Measurements from ENCODE around the gene NTSR1.

NTSR1 gene

DNA sequence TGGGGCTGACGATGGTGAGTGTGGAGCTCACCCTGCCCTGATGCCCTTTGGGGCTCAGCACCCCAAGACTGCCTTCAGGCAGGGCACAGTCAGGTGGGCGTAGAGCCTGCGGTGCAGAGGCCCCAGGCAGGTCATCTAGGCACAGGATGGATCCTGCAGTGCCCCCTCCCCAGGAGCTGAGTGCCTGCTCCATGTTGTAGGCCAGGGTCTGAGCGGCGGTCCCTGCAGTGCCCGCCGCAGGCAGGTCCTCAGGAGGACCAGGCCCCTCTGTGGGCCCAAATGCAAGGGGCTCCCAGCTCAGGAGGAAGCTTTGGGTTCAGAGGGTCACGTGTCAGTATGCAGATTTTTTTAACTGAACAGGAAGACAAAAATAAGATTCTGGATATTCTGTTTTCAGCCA is 90.4 kb downstream of the NTSR1 start:
- no peak overlapping the region for H3K27ac ChIP-seq
- TF ChIP-seq, protein P1, sequence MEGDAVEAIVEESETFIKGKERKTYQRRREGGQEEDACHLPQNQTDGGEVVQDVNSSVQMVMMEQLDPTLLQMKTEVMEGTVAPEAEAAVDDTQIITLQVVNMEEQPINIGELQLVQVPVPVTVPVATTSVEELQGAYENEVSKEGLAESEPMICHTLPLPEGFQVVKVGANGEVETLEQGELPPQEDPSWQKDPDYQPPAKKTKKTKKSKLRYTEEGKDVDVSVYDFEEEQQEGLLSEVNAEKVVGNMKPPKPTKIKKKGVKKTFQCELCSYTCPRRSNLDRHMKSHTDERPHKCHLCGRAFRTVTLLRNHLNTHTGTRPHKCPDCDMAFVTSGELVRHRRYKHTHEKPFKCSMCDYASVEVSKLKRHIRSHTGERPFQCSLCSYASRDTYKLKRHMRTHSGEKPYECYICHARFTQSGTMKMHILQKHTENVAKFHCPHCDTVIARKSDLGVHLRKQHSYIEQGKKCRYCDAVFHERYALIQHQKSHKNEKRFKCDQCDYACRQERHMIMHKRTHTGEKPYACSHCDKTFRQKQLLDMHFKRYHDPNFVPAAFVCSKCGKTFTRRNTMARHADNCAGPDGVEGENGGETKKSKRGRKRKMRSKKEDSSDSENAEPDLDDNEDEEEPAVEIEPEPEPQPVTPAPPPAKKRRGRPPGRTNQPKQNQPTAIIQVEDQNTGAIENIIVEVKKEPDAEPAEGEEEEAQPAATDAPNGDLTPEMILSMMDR (conservative IDR thresholded peaks at IDR 0.05), result no peak
- TF ChIP-seq ZFX (IDR thresholded peaks at IDR 0.05), result no peak

DNA sequence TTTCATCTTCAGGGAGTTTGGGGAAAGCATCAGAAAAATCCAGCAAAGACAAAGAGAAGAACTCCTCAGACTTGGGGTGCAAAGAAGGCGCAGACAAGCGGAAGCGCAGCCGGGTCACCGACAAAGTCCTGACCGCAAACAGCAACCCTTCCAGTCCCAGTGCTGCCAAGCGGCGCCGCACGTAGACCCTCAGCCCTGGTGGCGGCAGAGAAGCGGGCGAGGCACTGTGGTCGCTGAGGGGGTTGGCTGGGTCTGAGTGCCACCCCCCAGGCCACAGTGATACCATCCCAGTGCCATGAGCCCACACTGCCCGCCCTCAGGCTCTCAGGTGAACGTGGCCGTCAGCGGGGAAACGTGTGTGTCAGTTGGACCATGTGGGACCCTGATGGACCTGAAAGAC is 90.8 kb downstream of the NTSR1 start:
- TF ChIP-seq, protein P1 (conservative IDR thresholded peaks at IDR 0.05), result no peak
- TF ChIP-seq ZFX (IDR thresholded peaks at IDR 0.05), result no peak
- no peak overlapping the region for H3K27ac ChIP-seq

DNA sequence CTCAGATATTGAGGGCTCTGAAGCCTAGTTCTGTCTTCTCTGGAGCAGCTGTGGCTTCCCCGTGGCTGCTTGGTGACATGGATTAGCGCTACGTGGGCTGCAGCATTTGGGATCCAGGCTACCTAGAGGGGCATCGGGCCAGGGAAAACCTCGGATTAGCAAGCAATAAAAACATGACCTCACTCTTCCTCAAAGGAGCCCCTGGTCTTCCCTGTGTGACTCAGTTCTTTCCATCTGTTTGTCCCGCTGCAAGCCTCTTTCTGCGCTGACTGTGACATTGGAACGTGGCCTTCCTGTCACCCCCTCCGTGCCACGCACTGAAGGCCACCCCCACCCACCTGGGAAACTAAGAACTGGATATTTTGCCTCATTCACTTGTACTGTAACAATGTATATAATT is 91.2 kb downstream of the NTSR1 start:
- H3K27ac ChIP-seq, result no peak overlapping the region
- TF ChIP-seq, protein P1 (conservative IDR thresholded peaks at IDR 0.05), result no peak
- no peak for TF ChIP-seq ZFX (IDR thresholded peaks at IDR 0.05)

DNA sequence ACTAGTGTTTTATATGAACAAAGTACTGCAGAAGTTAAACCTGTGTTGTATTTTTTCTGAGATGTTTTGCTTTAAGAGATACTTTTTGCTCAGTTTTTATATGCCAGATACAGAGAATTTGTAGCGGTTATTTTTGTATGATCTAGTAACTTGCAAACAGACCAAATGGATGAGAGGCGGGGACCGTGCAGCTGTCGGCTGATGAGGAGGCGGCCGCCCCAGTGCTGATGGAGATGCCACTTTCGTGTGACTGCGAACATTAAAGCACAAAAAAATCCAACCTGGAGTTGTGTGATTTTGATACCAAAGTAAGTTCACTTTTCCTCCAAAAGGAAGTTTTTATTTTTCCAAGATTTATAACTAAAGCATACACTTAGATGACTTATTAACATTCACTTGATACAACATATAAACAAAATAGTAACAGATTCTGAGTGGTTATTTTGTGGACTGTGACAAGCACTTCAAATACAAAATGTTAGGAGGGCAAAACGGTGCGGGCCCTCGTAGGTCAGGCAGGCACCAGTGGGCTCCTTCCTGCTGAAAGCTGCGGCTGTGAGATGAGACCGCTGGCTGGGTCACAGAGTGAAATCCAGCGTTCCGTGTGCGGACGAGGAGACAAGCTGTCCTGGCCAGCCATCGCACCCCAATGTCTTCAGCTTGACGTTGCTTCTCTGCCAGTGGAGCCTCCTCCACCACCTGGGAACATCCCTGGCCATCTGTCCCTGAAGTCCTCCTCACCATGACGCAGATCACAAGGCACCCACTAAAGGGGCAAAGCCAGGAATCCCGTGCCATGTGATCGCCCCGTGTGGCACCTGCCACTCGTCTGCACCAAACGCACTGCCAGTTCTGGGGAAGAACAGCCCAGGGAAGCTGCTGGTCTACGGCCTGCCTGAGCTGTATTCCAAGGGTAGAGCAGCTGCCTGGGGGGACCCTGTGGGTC is 92.0 kb downstream of the NTSR1 start:
- no peak overlapping the region for H3K27ac ChIP-seq
- TF ChIP-seq, protein P1 (conservative IDR thresholded peaks at IDR 0.05), result no peak
- TF ChIP-seq ZFX (IDR thresholded peaks at IDR 0.05), result no peak

DNA sequence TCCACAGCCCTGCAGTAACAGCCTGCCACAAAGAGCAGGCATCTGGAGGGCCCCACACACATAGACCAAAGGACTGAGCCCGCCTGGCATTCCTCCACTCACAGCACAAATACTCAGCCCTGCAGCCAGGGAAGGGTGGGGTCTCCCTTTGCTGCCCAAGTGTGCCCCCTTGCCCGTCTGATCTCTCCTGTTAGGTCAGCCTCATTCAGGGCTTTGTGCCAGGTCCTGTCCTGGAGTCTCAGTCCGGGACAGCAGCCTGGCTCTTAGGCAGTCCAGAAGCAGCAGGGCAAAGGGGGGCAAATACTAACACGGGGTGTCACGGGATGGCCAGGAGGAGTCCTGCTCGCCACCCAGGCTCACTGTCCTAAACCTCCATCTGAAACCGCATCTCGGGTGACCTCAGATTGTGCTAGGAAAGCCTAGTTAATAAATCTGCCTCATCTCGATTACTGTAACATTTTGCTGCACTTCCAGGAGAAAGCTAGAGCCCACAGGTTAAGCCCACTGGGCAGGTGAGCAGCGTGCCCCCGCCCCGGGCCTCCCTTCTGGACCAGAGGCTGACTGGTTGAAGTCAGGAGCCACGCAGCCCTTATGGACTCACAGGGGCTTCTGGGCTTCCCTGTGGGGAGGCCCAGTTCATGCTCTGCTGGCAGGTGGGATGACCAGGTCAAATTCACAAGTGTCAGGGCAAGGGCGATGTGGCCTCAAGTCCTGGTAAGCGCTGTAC is 92.8 kb downstream of the NTSR1 start:
- TF ChIP-seq, protein P1 (conservative IDR thresholded peaks at IDR 0.05), result no peak
- no peak for TF ChIP-seq ZFX (IDR thresholded peaks at IDR 0.05)
- H3K27ac ChIP-seq, result no peak overlapping the region

DNA sequence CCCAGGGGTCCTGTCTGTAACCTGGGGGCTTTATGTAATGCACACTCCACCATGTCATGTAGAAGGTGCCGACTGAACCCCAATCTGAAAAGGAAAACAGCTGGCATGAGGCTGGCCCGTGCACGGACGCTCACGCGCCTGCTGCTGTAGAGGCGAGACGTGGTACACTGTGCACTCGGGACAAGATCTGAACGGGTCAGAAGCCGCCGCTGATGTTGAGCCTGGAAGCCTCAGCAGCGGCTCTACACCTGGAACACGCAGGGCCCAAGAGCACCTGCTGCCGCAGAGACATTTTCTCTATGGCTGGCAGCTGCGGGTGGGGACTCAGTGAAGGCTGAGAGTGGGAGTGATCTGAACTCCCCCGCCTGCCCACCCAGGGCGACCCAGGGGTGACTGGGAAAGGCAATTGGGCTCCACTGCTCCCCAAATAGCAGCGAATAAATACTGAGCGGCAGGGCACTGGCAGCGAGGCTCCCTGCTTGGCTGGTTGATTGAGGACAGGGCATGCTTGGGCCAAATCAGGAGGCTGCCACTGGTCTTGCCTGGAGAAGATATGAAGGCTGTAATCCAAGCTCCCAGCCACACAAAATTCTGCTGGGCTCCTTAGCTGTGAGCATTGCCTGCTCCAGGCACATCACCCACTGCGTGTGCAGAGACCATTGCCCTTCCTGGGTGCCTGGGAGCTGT is 93.5 kb downstream of the NTSR1 start:
- no peak overlapping the region for H3K27ac ChIP-seq
- TF ChIP-seq, protein P1 (conservative IDR thresholded peaks at IDR 0.05), result no peak
- TF ChIP-seq ZFX (IDR thresholded peaks at IDR 0.05), result no peak

Measured in C4-2B (cell line).